ENCODE results near the gene VDAC1. TPM values are rescaled to one million over a fixed set of nuclear protein-coding genes. Genes with fewer than 3 reads are reported as not detected.
"Not testable (repeated sequence)": the region's sequence is repeated elsewhere in the genome, so short reads cannot be mapped to it uniquely, and the experiment has no call there.

The VDAC1 gene
- total and polyA plus RNA-seq, 9 donors: 193 to 247 (median 216) TPM

DNA sequence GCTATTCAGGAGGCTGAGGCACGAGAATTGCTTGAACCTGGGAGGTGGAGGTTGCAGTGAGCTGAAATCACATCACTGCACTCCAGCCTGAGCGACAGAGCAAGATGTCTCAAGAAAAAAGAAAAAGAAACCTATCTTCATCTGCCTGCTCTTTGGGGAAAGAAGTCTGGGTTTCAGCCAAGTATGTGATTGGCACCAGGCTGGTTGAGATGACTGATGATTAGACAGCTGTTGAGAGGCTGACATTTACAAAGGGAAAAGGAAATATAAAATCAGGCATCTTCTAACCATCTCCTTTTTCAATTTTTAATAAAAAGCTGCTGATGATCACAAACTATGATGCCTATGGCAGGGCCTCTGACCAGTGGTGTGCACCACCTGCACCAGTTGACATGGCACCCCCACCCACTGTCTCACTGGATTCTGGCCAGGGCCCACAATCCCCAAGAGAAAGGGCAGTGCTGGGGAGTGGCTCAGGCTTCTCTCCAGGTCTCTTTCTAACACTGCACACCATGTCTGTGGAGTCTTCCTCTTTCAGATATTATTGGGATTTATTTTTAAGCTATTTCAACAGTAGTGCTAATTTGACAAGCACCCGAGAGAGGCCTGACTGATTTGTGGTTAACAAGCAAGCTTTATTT, 19.1 kb downstream of the VDAC1 start:
- H3K4me3 ChIP-seq (ENCODE audit: low read length): no peak overlapping the region
- no peaks in the 10 kb centered on the region for H3K27me3 ChIP-seq (ENCODE audit: control insufficient read depth, insufficient read depth, low read length)
- H3K9me3 ChIP-seq (replicated peaks; ENCODE audit: control insufficient read depth, low read depth, low read length): no peaks in the 10 kb centered on the region
- WGBS (ENCODE audit: insufficient coverage): 75% methylated on average over 1 of the region's 3 CpGs
- peaks cover 57% of the 10 kb centered on the region for H3K36me3 ChIP-seq (ENCODE audit: control insufficient read depth, insufficient read depth, low read length)
- DNase-seq: no peak
- no peak overlapping the region for H3K27ac ChIP-seq (ENCODE audit: low read length)
- H3K4me1 ChIP-seq (ENCODE audit: control insufficient read depth, insufficient read depth, low read length): peaks cover 8% of the 10 kb centered on the region

DNA sequence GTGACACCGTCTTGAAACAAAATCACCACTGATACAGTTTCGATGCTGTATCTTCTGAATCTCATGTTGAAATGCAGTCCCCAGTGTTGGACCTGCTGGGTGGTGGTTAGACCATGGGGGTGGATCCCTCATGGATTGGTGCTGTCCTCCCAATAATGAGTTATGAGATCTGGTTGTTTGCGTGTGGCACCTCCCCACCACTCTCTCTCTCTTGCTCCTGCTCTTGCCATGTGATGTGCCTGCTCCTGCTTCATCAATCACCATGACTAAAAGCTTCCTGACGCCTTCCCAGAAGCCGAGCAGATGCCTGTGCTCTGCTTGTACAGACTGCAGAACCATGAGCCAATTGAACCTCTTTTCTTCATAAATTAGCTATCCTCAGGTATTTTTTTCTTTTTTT, 21.1 kb downstream of the VDAC1 start:
- H3K4me3 ChIP-seq (ENCODE audit: low read length): no peak overlapping the region
- no peaks in the 10 kb centered on the region for H3K9me3 ChIP-seq (replicated peaks; ENCODE audit: control insufficient read depth, low read depth, low read length)
- DNase-seq: no peak
- WGBS (ENCODE audit: insufficient coverage): 68% methylated on average over 3 of the region's 5 CpGs
- H3K27ac ChIP-seq (ENCODE audit: low read length): no peak overlapping the region
- H3K27me3 ChIP-seq (ENCODE audit: control insufficient read depth, insufficient read depth, low read length): no peaks in the 10 kb centered on the region
- H3K4me1 ChIP-seq (ENCODE audit: control insufficient read depth, insufficient read depth, low read length): peaks cover 10% of the 10 kb centered on the region
- H3K36me3 ChIP-seq (ENCODE audit: control insufficient read depth, insufficient read depth, low read length): peaks cover 48% of the 10 kb centered on the region

- Histone ChIP-seq H3K27me3 (ENCODE audit: control insufficient read depth, insufficient read depth, low read length) (no peaks in the 10 kb centered on the region), H3K4me3 (ENCODE audit: low read length) (no peak overlapping the region), H3K36me3 (ENCODE audit: control insufficient read depth, insufficient read depth, low read length) (peaks cover 50% of the 10 kb centered on the region), H3K4me1 (ENCODE audit: control insufficient read depth, insufficient read depth, low read length) (peaks cover 27% of the 10 kb centered on the region), H3K27ac (ENCODE audit: low read length) (no peak overlapping the region), H3K9me3 (replicated peaks; ENCODE audit: control insufficient read depth, low read depth, low read length) (no peaks in the 10 kb centered on the region)
- 80% methylated on average over 1 of the region's 1 CpG for WGBS (ENCODE audit: insufficient coverage)
- DNase-seq: no peak
Observed at GRCh38 chr5:133981714-133982113, 23.1 kb downstream of the VDAC1 start.

- peaks cover 49% of the 10 kb centered on the region for H3K36me3 ChIP-seq (ENCODE audit: control insufficient read depth, insufficient read depth, low read length)
- H3K9me3 ChIP-seq (replicated peaks; ENCODE audit: control insufficient read depth, low read depth, low read length): no peaks in the 10 kb centered on the region
- no peaks in the 10 kb centered on the region for H3K27me3 ChIP-seq (ENCODE audit: control insufficient read depth, insufficient read depth, low read length)
- H3K4me3 ChIP-seq (ENCODE audit: low read length): no peak overlapping the region
- no CpG with 5 or more reads among the region's 7 CpGs for WGBS (ENCODE audit: insufficient coverage)
- H3K4me1 ChIP-seq (ENCODE audit: control insufficient read depth, insufficient read depth, low read length): peaks cover 20% of the 10 kb centered on the region
- no peak for DNase-seq
- no peak overlapping the region for H3K27ac ChIP-seq (ENCODE audit: low read length)
Observed at GRCh38 chr5:133980652-133981051, 24.1 kb downstream of the VDAC1 start.

- Histone ChIP-seq H3K4me3 (ENCODE audit: low read length) (no peak overlapping the region), H3K9me3 (replicated peaks; ENCODE audit: control insufficient read depth, low read depth, low read length) (no peaks in the 10 kb centered on the region), H3K36me3 (ENCODE audit: control insufficient read depth, insufficient read depth, low read length) (peaks cover 60% of the 10 kb centered on the region), H3K4me1 (ENCODE audit: control insufficient read depth, insufficient read depth, low read length) (peaks cover 19% of the 10 kb centered on the region), H3K27me3 (ENCODE audit: control insufficient read depth, insufficient read depth, low read length) (no peaks in the 10 kb centered on the region), H3K27ac (ENCODE audit: low read length) (peak overlapping the region; percentile 8)
- no peak for DNase-seq
- no CpG with 5 or more reads among the region's 3 CpGs for WGBS (ENCODE audit: insufficient coverage)
Observed at GRCh38 chr5:133978943-133979342, 25.8 kb downstream of the VDAC1 start.

DNA sequence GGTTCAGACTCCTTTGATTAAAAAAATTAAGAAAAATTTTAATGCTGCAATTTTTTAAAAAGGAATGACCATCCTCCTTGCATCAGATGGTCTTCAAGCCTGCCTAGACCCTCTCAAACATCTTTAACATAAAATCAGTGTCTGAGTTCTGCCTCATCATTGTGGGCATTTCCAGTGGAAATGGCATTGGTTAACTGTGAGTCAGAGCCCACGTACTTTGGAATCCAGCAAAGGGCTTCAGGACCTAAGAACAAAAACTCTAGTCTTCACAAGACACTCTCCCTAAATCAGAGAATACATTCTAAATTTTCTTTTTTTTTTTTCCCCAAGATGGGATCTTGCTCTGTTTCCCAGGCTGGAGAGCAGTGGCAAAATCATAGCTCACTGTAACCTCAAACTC, 26.9 kb downstream of the VDAC1 start:
- Histone ChIP-seq H3K9me3 (replicated peaks; ENCODE audit: control insufficient read depth, low read depth, low read length) (no peaks in the 10 kb centered on the region), H3K36me3 (ENCODE audit: control insufficient read depth, insufficient read depth, low read length) (peaks cover 63% of the 10 kb centered on the region), H3K4me1 (ENCODE audit: control insufficient read depth, insufficient read depth, low read length) (peaks cover 19% of the 10 kb centered on the region), H3K27ac (ENCODE audit: low read length) (peak overlapping the region; percentile 69), H3K27me3 (ENCODE audit: control insufficient read depth, insufficient read depth, low read length) (no peaks in the 10 kb centered on the region), H3K4me3 (ENCODE audit: low read length) (no peak overlapping the region)
- WGBS (ENCODE audit: insufficient coverage): no CpG with 5 or more reads among the region's 1 CpG
- DNase-seq: no peak

- H3K4me3 ChIP-seq (ENCODE audit: low read length): no peak overlapping the region
- H3K27me3 ChIP-seq (ENCODE audit: control insufficient read depth, insufficient read depth, low read length): no peaks in the 10 kb centered on the region
- DNase-seq: no peak
- no peaks in the 10 kb centered on the region for H3K9me3 ChIP-seq (replicated peaks; ENCODE audit: control insufficient read depth, low read depth, low read length)
- H3K4me1 ChIP-seq (ENCODE audit: control insufficient read depth, insufficient read depth, low read length): peaks cover 19% of the 10 kb centered on the region
- WGBS (ENCODE audit: insufficient coverage): 85% methylated on average over 2 of the region's 5 CpGs
- H3K27ac ChIP-seq (ENCODE audit: low read length): peak overlapping the region; percentile 69
- peaks cover 65% of the 10 kb centered on the region for H3K36me3 ChIP-seq (ENCODE audit: control insufficient read depth, insufficient read depth, low read length)
Observed at GRCh38 chr5:133977161-133977787, 27.5 kb downstream of the VDAC1 start.

DNA sequence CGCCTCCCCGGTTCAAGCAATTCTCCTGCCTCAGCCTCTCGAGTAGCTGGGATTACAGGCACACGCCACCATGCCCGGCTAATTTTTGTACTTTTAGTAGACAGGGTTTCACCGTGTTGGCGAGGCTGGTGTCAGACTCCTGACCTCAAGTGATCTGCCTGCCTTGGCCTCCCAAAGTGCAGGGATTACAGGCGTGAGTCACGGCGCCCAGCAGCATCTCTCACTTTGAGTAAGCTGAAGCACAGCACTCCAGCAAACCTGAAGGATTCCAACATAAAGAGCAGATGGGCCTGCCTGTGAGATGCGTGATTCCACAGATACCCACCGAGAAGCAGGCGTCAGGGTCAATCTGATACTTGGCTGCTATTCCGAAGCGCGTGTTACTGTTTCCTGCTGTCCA, 29.2 kb downstream of the VDAC1 start:
- Histone ChIP-seq H3K36me3 (ENCODE audit: control insufficient read depth, insufficient read depth, low read length) (peaks cover 59% of the 10 kb centered on the region), H3K4me1 (ENCODE audit: control insufficient read depth, insufficient read depth, low read length) (peaks cover 19% of the 10 kb centered on the region)
- not testable (repeated sequence) for H3K27ac ChIP-seq (ENCODE audit: low read length); H3K9me3 ChIP-seq (replicated peaks; ENCODE audit: control insufficient read depth, low read depth, low read length); H3K4me3 ChIP-seq (ENCODE audit: low read length); H3K27me3 ChIP-seq (ENCODE audit: control insufficient read depth, insufficient read depth, low read length); DNase-seq
- 90% methylated on average over 13 of the region's 16 CpGs for WGBS (ENCODE audit: insufficient coverage)

DNA sequence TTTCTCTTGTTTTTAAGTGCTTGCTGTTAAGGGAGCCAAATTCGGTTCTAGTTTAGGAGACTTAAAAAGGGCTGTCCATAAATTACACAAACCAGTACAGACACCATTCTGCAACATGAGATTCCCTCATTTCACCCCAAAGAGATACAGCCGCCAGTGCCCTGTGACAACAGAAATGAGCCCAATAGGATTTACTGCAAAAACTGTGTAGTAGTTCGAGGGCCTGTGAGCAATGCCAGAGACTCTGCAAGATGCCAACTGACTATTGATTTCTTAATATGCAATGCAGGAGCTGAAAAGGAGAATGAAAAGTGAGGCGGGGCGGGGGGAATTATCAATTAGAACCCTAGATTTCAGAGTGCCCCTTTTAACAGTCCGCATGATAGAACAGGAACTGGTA, 30.6 kb downstream of the VDAC1 start:
- Histone ChIP-seq H3K27me3 (ENCODE audit: control insufficient read depth, insufficient read depth, low read length) (no peaks in the 10 kb centered on the region), H3K4me1 (ENCODE audit: control insufficient read depth, insufficient read depth, low read length) (peaks cover 18% of the 10 kb centered on the region), H3K27ac (ENCODE audit: low read length) (no peak overlapping the region), H3K36me3 (ENCODE audit: control insufficient read depth, insufficient read depth, low read length) (peaks cover 56% of the 10 kb centered on the region), H3K4me3 (ENCODE audit: low read length) (no peak overlapping the region), H3K9me3 (replicated peaks; ENCODE audit: control insufficient read depth, low read depth, low read length) (no peaks in the 10 kb centered on the region)
- 97% methylated on average over 4 of the region's 6 CpGs for WGBS (ENCODE audit: insufficient coverage)
- DNase-seq: no peak

- peaks cover 30% of the 10 kb centered on the region for H3K36me3 ChIP-seq (ENCODE audit: control insufficient read depth, insufficient read depth, low read length)
- DNase-seq: no peak
- no peaks in the 10 kb centered on the region for H3K9me3 ChIP-seq (replicated peaks; ENCODE audit: control insufficient read depth, low read depth, low read length)
- H3K27me3 ChIP-seq (ENCODE audit: control insufficient read depth, insufficient read depth, low read length): no peaks in the 10 kb centered on the region
- WGBS (ENCODE audit: insufficient coverage): no CpG with 5 or more reads among the region's 2 CpGs
- no peak overlapping the region for H3K4me3 ChIP-seq (ENCODE audit: low read length)
- no peak overlapping the region for H3K27ac ChIP-seq (ENCODE audit: low read length)
- peaks cover 11% of the 10 kb centered on the region for H3K4me1 ChIP-seq (ENCODE audit: control insufficient read depth, insufficient read depth, low read length)
Observed at GRCh38 chr5:133970325-133970909, 34.4 kb downstream of the VDAC1 start.
